GM18868 (cell line): ENCODE measurements around the gene WNT8A.

ENCODE experiments used
- ATAC-seq: cut with Tn5 transposase; IDR thresholded peaks from one replicate; pipeline ENCODE4 v1.9.1; 2021; ENCODE audit warnings: mild to moderate bottlenecking, moderate library complexity; ENCODE audit not compliant: unreplicated experiment

WNT8A gene

GRCh38 chr5:138082033-138082432 is 1.8 kb upstream of the WNT8A start:
- ATAC-seq, result no peak

GRCh38 chr5:138091685-138092084 is 7.9 kb downstream of the WNT8A start:
- ATAC-seq, result no peak

- ATAC-seq, result no peak
These were observed 8.5 kb downstream of the WNT8A start for GRCh38 chr5:138092301-138092700.

GRCh38 chr5:138093036-138093435 is 9.2 kb downstream of the WNT8A start:
- no peak for ATAC-seq

- ATAC-seq, result no peak
These were observed 11.5 kb downstream of the WNT8A start for GRCh38 chr5:138095100-138095907.

- no peak for ATAC-seq
These were observed 12.5 kb downstream of the WNT8A start for GRCh38 chr5:138096363-138096762.

- no peak for ATAC-seq
These were observed 13.4 kb downstream of the WNT8A start for GRCh38 chr5:138096997-138097828.

- ATAC-seq, result peak; percentile 70
These were observed 18.9 kb downstream of the WNT8A start for GRCh38 chr5:138102454-138103318.

GRCh38 chr5:138103319-138103637 is 19.4 kb downstream of the WNT8A start:
- peak; percentile 10 for ATAC-seq

GRCh38 chr5:138105709-138106108 is 21.9 kb downstream of the WNT8A start:
- ATAC-seq, result no peak

GRCh38 chr5:138107213-138107612 is 23.4 kb downstream of the WNT8A start:
- no peak for ATAC-seq

- no peak for ATAC-seq
These were observed 25.8 kb downstream of the WNT8A start for GRCh38 chr5:138109463-138110265.

- no peak for ATAC-seq
These were observed 26.6 kb downstream of the WNT8A start for GRCh38 chr5:138110266-138110963.

- ATAC-seq, result no peak
These were observed 27.3 kb downstream of the WNT8A start for GRCh38 chr5:138111181-138111580.

GRCh38 chr5:138111937-138112336 is 28.1 kb downstream of the WNT8A start:
- ATAC-seq, result no peak

GRCh38 chr5:138115254-138115653 is 31.4 kb downstream of the WNT8A start:
- ATAC-seq, result no peak

- no peak for ATAC-seq
These were observed 44.5 kb downstream of the WNT8A start for GRCh38 chr5:138128334-138128733.

- ATAC-seq, result no peak
These were observed 45.5 kb downstream of the WNT8A start for GRCh38 chr5:138129347-138129746.

- no peak for ATAC-seq
These were observed 48.7 kb downstream of the WNT8A start for GRCh38 chr5:138132543-138132942.
